Gastroesophageal sphincter (tissue), 4 donors: ENCODE measurements around the gene METAP1D. TPM values are rescaled to one million over a fixed set of nuclear protein-coding genes. Genes with fewer than 3 reads are reported as not detected.

Experiments
- ATAC-seq: fragments of 150-250 bp; one replicate; pipeline ENCODE4 v1.9.1; 2016; ENCODE audit warnings: mild to moderate bottlenecking, moderate library complexity
- H3K27ac ChIP-seq, 4 donors: fragments of 200-600 bp; sonication (generic) in 3 of 4; 1 replicate in 3 of 4; 2 replicates in 1 of 4; pipeline ENCODE4 v1.5.1; 2016 to 2019
- H3K27me3 ChIP-seq: fragments of 200-600 bp; sonication (generic); one replicate; pipeline ENCODE4 v1.5.1; 2019
- H3K36me3 ChIP-seq, 2 donors: fragments of 200-600 bp; sonication (generic); one replicate each; pipeline ENCODE4 v1.5.1; 2019; ENCODE audit warnings: control low read depth in 1 of 2
- H3K4me1 ChIP-seq, 3 donors: fragments of 200-600 bp; sonication (generic); 1 replicate in 2 of 3; 2 replicates in 1 of 3; pipeline ENCODE4 v1.5.1; 2016 to 2019; ENCODE audit warnings: control low read depth in 2 of 3
- H3K4me3 ChIP-seq, 2 donors: fragments of 200-600 bp; sonication (generic); one replicate each; pipeline ENCODE4 v1.5.1; 2019; ENCODE audit warnings: mild to moderate bottlenecking in 1 of 2, moderate library complexity in 1 of 2
- H3K9me3 ChIP-seq, 3 donors: fragments of 200-600 bp; sonication (generic); one replicate each; pipeline ENCODE4 v1.5.1; 2017 to 2019; ENCODE audit warnings: control low read depth in 2 of 3
- CTCF ChIP-seq, 4 experiments: fragments of 200-600 bp in 2 of 4; fragments of 450-650 bp in 2 of 4; sonication (generic) in 1 of 4; IDR thresholded peaks; one replicate each; pipeline ENCODE4 v1.5.1; 2017 to 2019; ENCODE audit warnings: antibody characterized with exemption in 4 of 4, mild to moderate bottlenecking in 2 of 4, moderate library complexity in 2 of 4
- EP300 ChIP-seq: sonication (generic); formaldehyde crosslinking; IDR thresholded peaks from one replicate; pipeline ENCODE4 v1.6.1; 2017; ENCODE audit warnings: antibody characterized with exemption, mild to moderate bottlenecking
- POLR2A ChIP-seq, 2 donors: fragments of 450-650 bp; IDR thresholded peaks; one replicate each; pipeline ENCODE4 v1.6.1; 2017; ENCODE audit warnings: antibody characterized with exemption in 2 of 2, mild to moderate bottlenecking in 2 of 2, moderate library complexity in 1 of 2
- POLR2AphosphoS5 ChIP-seq: sonication (generic); formaldehyde crosslinking; IDR thresholded peaks from one replicate; pipeline ENCODE4 v1.6.1; 2017; ENCODE audit warnings: antibody characterized with exemption
- WGBS, 2 donors: methylation state at CpG; one replicate each; pipeline ENCODE4 v1.1.5; 2018; ENCODE audit warnings: low coverage in 1 of 2; 5-methylcytosine and 5-hydroxymethylcytosine counted together
- total RNA-seq, 4 donors: library from RNA; depleted of rRNA; stranded (reverse); fragments of >200 nt; gene quantifications; one replicate each; pipeline ENCODE4 v1.1.0, GENCODE V29; 2016

METAP1D gene
- total RNA-seq, 4 donors from 2014 or later: 1.8 to 9.2 (median 4.2) TPM

- Histone ChIP-seq H3K9me3 (peaks cover 0 to 13% (median 0%) of the 10 kb centered on the region in 3 donors), H3K27ac (peak overlapping the region in 1 of 4 donors; percentile 37), H3K4me3 (peak overlapping the region in 1 of 2 donors; percentile 51), H3K36me3 (no peaks in the 10 kb centered on the region), H3K27me3 (peaks cover 100% of the 10 kb centered on the region), H3K4me1 (peaks cover 0 to 65% (median 30%) of the 10 kb centered on the region in 3 donors)
- no peak for TF ChIP-seq POLR2A (IDR thresholded peaks at IDR 0.05)
- no peak for TF ChIP-seq EP300
- TF ChIP-seq CTCF (IDR thresholded peaks at IDR 0.05): no peak
- peak; percentile 30 for TF ChIP-seq POLR2AphosphoS5
- ATAC-seq: peak; percentile 80
- WGBS, 2 donors: 0% methylated on average over 2 of the region's 76 CpGs; no CpG with 5 or more reads in 1 of the 2 donors
These were observed 85.1 kb downstream of the METAP1D start for GRCh38 chr2:172084645-172085459.

DNA sequence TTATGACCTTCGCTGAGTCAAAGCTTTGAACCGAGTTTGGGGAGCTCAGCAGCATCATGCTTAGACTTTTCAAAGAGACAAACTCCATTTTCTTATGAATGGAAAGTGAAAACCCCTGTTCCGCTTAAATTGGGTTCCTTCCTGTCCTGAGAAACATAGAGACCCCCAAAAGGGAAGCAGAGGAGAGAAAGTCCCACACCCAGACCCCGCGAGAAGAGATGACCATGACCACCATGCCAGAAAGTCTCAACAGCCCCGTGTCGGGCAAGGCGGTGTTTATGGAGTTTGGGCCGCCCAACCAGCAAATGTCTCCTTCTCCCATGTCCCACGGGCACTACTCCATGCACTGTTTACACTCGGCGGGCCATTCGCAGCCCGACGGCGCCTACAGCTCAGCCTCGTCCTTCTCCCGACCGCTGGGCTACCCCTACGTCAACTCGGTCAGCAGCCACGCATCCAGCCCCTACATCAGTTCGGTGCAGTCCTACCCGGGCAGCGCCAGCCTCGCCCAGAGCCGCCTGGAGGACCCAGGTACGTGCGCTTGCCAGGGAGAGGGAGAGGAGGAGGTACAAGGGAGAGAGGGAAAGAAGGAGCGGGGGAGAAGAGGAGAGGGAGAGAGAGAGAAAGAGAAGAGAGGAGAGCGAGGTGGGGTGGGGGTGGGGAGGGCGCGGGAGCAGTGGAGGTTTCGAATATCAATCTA lies 85.9 kb downstream of the METAP1D start, which contains the start of gene DLX1:
DLX1 (plus strand) TSS at position 48 of the 700 bp plus-strand sequence; CDS start at position 219, 171 bp downstream.
- TF ChIP-seq POLR2A (IDR thresholded peaks at IDR 0.05) (no peak), CTCF (IDR thresholded peaks at IDR 0.05) (no peak), POLR2AphosphoS5 (no peak), EP300 (no peak)
- peak; percentile 12 for ATAC-seq

DNA sequence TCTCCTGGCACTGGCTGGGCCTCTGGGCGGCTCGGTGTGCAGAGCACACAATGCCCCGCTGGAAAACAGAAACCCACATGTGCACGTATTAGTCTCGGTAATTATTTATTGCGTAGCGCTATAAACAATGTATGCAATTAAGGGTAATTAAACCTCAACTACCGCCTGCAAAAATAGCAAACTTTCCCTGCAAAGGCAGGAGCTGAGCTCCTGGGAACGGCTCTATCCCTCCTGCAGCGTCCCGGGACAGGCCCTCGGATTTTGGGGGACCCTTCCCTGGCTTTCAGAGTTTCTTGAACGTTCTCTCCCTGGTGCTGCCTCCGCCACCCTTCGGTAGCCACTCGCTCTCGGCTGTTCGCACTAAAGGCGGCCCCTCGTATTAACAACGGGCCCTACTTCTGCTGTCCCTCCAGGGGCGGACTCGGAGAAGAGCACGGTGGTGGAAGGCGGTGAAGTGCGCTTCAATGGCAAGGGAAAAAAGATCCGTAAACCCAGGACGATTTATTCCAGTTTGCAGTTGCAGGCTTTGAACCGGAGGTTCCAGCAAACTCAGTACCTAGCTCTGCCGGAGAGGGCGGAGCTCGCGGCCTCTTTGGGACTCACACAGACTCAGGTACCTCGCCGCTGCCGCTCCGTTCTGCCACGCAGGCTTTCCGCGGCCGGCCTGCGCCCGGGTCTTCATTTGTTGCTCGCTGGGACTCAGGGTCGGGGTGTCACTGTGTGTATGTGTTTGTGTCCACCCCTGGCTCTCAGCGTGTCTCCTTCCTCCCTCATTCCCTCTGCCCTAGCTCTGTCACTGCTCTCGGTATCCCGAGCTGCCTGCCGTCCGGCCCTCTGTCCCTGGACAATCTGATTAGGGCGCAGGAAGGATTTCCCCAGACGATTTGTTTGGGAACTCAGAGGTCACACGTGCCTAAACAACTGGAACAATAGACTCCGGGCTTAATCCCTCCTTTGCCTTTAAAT lies 86.8 kb downstream of the METAP1D start:
- TF ChIP-seq POLR2AphosphoS5 (no peak), POLR2A (IDR thresholded peaks at IDR 0.05) (no peak), CTCF (IDR thresholded peaks at IDR 0.05) (no peak), EP300 (no peak)
- WGBS, 2 donors: 5 to 7% methylated on average over 24 to 38 of the region's 54 CpGs
- H3K36me3 ChIP-seq: no peaks in the 10 kb centered on the region
- peaks cover 100% of the 10 kb centered on the region for H3K27me3 ChIP-seq
- H3K9me3 ChIP-seq: no peaks in the 10 kb centered on the region
- H3K27ac ChIP-seq: no peak overlapping the region
- ATAC-seq: no peak
- peak overlapping the region in 1 of 2 donors; percentile 51 for H3K4me3 ChIP-seq
- peaks cover 0 to 71% (median 30%) of the 10 kb centered on the region in 3 donors for H3K4me1 ChIP-seq

More for the DNA sequence above, 85.9 kb downstream of the METAP1D start, which contains the start of gene DLX1:
- peak within 1 kb of the TSS in 1 of 2 donors; percentile 51 for H3K4me3 ChIP-seq
- no peaks in the 10 kb centered on the region for H3K36me3 ChIP-seq
- H3K4me1 ChIP-seq: peaks cover 0 to 68% (median 30%) of the 10 kb centered on the region in 3 donors
- peaks cover 100% of the 10 kb centered on the region for H3K27me3 ChIP-seq
- H3K9me3 ChIP-seq: peaks cover 0 to 8% (median 0%) of the 10 kb centered on the region in 3 donors
- 0 to 3% methylated on average over 1 to 12 of the region's 34 CpGs for WGBS, 2 donors
- H3K27ac ChIP-seq: peak within 1 kb of the TSS in 1 of 4 donors; percentile 37

GRCh38 chr2:172087207-172087779 lies 87.5 kb downstream of the METAP1D start:
- Histone ChIP-seq H3K4me1 (peaks cover 0 to 71% (median 30%) of the 10 kb centered on the region in 3 donors), H3K27me3 (peaks cover 100% of the 10 kb centered on the region)
- 1 to 8% methylated on average over 9 to 15 of the region's 31 CpGs for WGBS, 2 donors

More at GRCh38 chr2:172087207-172087779, 87.5 kb downstream of the METAP1D start:
- H3K9me3 ChIP-seq: no peaks in the 10 kb centered on the region
- no peaks in the 10 kb centered on the region for H3K36me3 ChIP-seq
- H3K27ac ChIP-seq: no peak overlapping the region
- no peak for ATAC-seq
- TF ChIP-seq POLR2AphosphoS5 (no peak), CTCF (IDR thresholded peaks at IDR 0.05) (no peak), EP300 (no peak), POLR2A (IDR thresholded peaks at IDR 0.05) (no peak)
- H3K4me3 ChIP-seq: peak overlapping the region in 1 of 2 donors; percentile 51
